Stimulated activated CD8-positive, alpha-beta memory T cell treated with anti-CD3 and anti-CD28 coated beads, Interleukin-15, amount 100 ng/mL, for 1 hour (primary cell): ENCODE measurements around the gene SMARCD1.
"Not testable (repeated sequence)": the region's sequence is repeated elsewhere in the genome, so short reads cannot be mapped to it uniquely, and the experiment has no call there.

Experiments
- DNase-seq: peaks from one replicate; pipeline ENCODE4 v3.0.0-alpha.2; 2020; ENCODE audit warnings: low read depth

Gene SMARCD1

DNA sequence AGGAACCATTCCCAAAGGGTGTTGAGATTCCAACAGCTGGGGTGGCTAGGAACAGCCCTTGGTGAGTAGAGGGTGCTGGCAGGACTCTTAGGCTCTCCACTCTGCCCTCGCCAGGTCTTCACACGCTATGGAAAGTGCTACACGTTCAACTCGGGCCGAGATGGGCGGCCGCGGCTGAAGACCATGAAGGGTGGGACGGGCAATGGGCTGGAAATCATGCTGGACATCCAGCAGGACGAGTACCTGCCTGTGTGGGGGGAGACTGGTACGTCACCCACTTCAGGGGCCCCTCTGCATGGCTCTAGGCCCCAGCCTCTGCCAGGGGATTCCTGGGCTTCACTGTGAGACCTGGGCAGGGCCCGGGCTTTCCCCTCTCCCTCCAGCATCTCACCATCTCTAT lies 8.0 kb upstream of the SMARCD1 start:
- DNase-seq, result no peak

DNA sequence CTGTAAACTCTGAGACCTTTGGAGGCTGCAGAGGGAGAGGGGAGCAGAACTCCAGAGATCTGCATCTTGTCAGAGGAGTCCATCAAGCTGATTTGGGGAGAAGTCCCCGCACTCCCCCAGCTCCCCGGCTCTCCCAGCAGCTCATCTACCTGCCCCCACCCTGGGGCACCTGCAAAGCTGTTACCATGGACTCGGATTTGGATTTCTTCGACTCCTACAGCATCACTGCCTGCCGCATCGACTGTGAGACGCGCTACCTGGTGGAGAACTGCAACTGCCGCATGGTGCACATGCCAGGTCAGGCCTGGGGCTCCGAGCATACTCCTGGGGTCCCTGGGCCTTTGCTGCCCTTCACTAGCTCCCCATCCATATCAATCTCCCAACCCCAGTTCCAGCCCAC lies 6.9 kb upstream of the SMARCD1 start:
- DNase-seq, result no peak

DNA sequence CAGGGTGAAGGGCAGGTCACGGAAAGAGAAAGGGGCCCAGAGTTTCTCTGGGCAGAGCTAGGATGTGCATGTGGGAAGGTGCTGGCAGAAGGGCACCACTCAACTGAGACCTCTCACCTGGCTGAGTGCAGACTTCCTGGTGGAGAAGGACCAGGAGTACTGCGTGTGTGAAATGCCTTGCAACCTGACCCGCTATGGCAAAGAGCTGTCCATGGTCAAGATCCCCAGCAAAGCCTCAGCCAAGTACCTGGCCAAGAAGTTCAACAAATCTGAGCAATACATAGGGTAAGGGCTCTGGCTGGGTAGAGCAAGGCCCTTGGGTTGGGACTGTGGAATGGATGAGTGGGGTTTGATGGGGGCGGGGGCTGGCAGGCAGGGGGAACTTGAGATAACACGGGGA lies 5.4 kb upstream of the SMARCD1 start:
- DNase-seq, result no peak

DNA sequence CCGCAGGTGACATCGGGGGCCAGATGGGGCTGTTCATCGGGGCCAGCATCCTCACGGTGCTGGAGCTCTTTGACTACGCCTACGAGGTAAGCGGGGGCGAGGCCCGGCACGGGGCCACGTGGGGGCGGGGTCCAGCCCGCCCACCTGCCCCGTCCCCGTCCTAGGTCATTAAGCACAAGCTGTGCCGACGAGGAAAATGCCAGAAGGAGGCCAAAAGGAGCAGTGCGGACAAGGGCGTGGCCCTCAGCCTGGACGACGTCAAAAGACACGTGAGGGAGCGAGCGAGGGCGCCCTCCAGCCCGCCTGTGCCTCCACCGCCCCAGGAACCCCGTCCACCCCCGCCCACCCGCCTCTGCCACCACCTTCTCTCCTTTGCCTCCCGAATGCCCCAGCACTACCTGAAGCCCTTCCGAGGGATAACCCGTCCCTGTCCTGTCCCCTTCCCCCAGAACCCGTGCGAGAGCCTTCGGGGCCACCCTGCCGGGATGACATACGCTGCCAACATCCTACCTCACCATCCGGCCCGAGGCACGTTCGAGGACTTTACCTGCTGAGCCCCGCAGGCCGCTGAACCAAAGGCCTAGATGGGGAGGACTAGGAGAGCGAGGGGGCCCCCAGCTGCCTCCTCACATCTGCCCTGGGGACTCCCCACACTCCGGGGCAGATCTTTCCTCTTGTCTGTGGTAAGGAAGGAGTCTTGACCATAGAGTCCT lies 3.9 kb upstream of the SMARCD1 start:
- DNase-seq, result no peak

DNA sequence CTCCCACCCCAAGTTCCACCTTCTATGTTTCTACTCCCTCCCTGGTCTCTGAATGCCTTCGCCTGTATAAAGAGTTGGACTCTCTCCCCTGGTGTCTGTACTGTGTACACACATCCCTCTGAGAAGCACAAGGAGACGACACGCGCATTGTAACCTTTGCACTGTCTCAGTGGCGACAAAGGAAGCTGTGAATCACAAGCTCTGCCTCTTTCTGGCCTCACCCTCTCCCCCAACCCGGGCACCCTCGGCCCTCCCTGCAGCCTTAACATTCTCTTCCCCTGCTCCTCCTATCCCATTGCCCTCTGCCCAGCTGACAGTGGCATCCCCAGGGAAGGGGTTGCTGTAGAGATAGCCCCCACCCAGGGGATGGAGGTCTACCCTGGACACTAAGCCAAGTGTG lies 2.5 kb upstream of the SMARCD1 start:
- DNase-seq, result no peak

DNA sequence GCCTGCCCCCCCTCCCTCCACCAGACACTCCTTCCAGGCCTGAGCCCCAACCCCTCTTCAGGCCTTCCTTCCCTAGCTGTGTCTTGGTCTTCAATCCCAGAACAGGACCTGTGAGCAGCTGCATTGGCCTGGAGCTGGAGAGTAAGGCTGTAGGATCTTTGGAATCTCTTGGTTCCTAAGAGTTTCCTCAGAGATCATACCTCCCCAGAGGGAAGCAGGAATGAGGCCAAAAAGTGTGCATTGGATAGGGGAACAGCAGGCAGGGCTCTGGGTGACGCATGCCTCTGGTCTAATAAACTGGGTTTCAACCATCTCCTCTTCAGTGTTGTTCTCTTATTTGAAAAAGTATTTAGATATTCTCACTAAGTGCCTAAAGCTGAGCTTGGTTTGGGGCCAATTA lies 1.8 kb upstream of the SMARCD1 start:
- no peak for DNase-seq

DNA sequence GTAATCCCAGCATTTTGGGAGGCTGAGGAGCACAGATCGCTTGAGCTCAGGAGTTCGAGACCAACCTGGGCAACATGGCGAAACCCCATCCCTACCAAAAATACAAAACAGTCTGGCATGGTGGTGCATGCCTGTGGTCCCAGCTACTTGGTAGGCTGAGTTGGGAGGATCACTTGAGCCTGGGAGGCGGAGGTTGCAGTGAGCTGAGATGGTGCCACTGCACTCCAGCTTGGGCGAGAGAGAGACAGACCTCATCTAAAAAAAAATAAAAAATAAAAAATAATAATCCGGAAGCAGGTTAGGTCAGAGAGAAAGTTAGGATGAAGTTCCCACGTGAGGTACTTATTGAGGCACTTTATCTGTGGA lies 750 bp upstream of the SMARCD1 start:
- not testable (repeated sequence) for DNase-seq

DNA sequence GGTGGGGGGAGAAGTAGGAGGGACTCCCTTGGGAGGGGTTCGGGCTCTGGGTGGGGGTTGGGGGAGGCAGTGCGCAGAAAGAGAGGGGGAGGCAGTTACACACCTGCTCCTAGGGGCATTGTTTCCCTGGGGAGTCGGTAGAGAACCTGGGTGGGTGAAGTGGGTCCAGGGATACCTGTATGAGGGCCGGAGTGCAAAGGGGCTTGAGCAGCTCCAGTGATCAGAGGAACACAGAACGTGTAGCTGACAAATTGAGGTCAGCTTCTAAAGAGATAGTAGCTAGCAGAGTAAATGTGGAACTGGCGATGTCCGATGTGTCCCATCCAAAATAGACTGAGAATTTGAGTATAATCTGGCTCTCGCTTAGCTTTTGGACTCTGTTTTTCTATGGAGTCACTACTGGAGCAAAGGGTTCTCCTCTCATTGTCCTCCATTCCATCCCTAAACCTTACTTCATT lies 502 bp downstream of the SMARCD1 start:
- DNase-seq, result no peak

DNA sequence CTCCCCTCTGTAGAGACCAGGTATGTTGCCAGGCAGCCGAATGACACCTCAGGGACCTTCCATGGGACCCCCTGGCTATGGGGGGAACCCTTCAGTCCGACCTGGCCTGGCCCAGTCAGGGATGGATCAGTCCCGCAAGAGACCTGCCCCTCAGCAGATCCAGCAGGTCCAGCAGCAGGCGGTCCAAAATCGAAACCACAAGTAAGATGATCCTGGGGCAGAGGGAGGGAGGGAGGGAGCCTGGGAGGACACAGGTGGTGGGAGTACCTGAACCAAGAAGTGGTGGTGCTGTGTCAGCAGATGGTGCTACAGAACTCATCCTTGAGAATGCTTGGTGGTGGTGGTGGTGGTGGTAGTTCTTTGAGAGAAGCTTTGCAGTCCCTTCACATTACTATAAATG lies 1.0 kb downstream of the SMARCD1 start:
- no peak for DNase-seq

DNA sequence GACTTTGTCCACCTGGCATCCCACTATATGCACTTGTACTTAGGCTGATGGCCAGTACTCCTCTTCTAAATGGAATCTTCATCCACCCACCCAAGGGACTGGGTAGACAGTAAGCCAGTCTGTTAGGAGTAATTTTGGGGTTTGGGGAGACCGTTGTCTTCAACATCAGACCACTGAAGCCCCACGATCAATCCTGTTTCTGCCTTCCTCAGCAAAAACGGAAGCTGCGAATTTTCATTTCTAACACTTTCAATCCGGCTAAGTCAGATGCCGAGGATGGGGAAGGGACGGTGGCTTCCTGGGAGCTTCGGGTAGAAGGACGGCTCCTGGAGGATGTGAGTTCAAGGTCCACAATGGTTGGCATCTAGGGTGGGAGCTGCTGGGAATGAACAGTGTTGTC lies 2.0 kb downstream of the SMARCD1 start:
- DNase-seq, result no peak

DNA sequence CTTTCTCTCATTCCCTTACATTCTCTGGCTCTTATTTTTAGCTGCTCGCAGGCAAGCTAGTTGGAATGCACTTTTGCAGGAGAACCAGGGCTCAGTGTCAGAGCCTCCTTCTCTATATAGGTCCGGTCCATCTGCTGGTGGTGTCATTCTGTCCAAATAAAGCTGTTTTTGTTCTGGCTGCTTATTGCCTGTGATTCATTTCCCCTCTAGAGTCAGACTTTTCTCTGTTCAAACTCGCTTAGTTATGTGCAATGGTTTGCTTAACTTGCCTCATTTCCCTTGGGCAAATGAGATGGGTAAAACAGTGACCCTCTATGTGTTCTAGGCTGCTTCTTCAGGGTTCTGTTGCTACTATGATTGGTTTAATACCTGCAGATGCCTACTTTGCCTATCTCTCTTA lies 2.9 kb downstream of the SMARCD1 start:
- no peak for DNase-seq

DNA sequence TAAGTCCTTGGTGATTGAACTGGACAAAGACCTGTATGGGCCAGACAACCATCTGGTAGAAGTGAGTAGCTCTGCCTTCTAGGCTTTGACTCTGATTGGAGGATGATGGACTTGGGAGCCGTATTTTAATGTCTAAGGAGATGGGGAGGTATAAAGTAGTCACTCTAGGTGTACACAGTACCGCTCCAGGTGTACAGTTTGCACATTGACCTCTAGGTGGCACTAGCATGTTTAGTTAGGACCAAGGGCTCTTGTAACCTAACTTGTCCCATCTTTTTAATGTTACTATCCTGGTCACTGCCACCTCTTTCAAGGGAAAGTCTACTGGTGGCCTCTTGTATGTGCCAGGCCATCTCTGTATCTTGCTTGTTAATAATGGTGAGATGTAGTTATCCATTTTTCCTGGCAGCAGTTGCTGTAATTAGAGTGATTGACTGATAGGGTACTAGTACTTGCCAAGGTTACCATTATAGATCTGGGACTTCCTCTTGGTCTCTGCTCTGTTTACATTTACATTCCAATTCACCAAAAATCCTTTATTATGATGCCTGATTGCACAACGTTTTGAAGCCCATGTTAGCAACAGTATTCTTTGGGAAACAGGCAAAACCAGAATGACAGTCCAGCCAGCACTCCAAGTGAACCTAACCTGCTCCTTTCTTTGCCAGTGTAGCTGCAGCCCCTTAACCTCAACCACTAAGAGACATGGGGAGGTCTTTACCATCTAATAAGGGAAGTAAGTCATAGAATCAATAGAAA lies 3.6 kb downstream of the SMARCD1 start:
- DNase-seq, result no peak

DNA sequence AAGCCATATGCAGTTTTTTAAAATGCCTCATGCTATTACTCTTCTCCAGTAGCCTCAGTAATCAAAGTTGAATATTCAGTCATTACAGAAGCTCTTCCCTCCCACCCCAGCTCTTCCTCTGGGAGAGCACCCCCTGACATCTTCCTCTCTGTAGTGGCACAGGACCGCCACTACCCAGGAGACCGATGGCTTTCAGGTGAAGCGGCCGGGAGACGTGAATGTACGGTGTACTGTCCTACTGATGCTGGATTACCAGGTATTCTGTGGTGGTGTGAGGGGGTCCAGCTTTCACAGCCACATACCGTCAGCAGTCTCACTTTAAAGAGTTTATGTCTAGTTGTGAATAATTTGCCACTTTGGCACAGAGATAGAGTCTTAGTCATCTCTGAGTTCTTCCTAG lies 4.6 kb downstream of the SMARCD1 start:
- DNase-seq, result no peak

DNA sequence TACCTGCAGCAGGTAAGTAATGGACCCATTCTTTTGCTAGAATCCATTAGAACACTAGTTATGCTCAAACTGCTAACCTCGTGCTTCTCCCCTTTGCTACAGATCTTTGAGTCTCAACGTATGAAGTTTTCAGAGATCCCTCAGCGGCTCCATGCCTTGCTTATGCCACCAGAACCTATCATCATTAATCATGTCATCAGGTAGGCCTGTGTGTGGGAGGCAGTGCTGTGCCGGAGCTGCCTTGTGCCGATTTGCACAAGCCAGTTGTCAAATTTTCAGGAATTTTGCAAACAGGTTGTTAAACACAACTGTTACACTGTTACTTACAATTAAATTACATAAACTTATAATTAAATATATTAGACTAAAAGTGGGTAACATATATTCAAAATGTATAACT lies 5.2 kb downstream of the SMARCD1 start:
- DNase-seq, result no peak

DNA sequence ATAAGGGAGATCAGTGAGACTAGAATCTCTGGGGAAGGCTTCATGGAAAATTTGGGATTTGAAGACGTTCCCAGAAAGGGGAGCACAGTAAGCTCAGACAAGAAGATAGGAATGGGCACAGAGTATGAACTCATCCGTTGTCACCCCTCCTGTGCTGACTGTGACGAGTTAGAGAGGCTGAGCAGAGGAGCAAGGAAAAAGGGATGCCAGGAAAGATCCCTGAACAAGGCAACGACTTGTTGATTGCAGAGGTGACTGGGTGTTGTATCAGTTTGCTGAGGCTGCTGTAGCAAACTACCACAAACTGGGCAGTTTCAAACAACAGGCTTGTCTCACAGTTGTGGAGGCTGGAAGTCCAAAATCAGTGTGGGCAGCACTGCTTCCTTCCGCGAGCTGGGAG lies 12.8 kb downstream of the SMARCD1 start:
- DNase-seq, result no peak

DNA sequence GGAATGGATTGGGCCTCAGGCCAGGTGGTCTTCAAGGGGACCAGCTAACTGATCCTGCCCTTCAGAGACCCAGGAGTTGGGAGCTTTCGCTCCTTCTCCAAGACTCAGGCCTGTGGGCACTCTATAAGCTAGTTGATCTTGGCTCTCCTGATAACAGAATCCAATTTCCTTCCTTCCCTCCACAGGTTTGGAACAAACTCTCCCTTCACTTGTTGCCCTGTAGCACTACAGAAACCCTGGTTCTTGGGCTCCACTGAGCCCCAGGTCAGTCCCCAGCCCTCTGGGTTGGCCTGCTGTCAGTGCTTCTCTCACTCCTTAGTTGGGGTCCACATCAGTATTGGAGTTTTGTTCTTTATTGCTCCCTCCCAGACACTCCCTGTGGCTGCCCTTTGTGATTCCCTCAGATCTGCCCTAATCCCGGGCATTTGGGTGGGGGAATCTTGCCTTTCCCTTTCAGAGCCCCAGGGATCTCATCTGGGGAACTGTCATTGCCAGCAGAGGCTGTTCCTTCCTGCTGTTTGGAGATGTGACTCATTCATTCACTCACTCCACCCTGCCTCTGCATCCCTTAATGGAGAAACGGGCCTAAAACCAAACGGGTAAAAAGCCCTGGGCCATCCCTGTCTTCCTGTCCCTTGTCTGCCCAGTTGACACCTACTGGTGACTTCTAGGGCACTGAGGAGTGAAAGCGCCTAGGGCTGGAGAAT lies 14.3 kb downstream of the SMARCD1 start:
- no peak for DNase-seq

DNA sequence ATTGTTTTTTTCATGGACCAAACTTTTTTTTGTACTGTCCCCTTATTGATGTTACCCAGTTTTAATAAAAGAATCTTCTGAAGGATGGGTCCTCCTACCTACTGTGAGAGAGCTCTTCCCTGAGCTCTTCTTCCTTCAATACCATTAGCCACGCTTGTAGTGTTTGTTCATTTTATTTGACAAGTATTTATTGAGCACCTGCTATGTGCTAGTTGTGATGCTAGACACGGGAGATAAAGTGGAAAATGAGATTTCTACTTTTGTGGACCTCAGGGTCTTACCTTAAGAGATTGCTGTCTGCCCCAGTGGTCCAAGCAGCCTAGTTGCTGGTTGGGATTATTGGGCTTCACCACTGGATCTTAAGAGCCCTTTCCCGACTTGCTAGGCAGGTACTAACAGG lies 15.4 kb downstream of the SMARCD1 start:
- no peak for DNase-seq

DNA sequence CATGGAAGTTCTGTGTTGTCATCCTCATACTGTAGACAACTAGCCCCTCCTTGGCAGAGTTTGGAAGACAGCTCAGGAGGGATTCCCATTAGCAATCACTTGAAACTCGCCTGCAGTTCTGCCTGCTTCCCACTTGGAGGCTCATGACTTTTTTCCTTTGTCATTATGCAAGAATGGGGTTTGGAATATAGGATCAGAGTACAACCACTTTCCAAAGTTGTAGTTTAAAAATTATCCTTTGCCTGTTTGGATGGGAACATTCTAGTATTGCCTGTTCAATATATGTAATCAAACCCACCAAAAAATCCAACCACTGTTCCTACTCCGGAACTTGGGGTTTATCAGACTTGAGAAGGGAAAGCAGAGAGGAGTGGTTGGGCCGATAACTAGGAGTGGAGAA lies 16.5 kb downstream of the SMARCD1 start:
- DNase-seq, result no peak

DNA sequence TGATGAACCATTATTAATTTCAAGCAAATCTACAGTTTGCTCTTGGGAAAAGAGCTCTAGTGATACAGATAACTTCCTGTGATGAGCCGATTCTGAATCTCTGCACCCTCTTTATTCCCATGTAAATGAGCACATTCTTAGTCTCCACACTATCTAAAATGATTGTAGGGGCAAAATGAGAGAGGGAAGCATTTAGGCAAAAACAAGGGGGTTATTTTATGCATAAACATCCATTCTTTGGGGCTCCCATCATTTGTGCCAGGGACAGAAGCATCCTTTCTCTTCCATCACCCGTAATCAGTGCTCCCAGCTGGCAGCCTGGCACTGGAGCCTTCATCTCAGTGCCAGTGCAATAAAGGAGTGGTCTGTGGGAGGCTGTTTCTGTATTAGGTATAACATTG lies 17.0 kb downstream of the SMARCD1 start:
- no peak for DNase-seq

DNA sequence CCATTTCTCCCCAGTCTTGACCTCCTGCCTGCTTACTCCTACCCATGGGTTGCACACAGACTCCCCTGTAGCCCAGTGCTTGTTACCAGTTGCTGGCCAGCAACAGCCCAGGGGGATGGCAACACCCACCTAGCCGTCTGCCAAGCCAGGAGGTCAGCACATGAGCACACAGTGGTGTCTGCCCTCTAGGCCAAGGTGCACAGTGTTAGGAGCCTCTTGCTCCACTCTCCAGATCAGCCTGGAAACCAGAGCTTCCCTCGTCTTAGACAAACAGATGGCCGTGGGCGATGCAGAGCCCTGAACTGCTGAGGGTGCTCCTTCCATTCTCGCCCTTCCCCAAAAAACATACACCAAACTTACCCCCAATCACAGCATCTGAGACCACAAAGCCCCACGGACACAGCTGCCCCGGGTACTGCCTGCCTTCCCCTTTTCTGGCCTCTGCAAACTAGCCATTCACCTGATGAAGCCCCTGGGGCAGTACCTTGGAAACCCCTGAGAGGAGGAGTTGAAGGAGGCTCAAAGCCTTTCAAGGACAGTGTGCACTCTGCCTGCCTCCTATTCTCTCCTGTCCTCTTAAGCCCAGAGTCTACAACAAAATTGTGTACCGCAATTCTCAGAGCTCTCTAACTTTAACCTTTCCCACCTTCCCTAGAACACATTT lies 17.6 kb downstream of the SMARCD1 start:
- no peak for DNase-seq

DNA sequence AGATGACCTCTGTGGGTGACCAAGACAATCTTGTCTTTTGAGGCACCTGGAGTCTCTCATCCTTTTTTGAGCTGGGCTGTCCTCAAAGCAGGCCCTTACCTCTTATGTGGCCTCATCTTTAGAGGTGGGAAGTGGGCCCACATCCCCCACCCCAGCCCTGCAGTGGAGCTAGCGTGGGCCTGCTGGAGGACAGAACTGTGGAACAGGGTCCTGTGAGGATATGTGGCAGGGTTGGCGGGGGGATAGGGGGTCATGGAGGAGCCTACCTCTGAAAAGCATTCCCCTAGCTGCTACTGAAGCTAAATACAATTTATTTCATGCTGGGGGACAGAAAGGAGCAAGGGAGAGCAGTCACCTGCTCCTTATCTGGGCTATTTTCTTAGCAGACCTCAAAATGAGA lies 18.2 kb downstream of the SMARCD1 start:
- no peak for DNase-seq

DNA sequence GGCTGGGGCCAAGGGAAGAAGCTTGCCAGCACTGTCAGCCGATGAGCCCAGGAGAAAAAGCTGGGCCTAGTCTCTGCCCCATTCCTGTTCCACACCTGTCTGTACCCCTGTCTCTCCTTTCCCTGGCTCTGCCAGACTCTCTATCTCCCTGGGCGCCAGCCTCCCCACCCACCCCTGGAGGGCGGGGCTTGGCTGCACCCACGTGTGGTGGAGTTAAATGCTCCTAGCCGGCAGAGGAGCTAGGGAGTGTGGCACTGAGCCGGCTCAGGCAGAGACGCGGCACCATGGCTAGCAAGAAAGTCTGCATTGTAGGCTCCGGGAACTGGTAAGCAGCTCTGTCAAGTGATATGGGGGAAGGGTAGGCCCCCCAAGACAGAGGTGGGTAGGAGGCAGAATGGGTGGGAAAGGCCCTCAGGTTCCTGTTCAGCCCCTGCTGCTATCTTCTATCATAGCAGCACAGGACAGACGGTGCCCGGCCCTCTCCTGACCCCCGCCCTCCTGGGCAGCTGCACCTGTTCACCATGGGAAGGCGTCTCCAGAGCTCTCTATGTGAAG lies 18.7 kb downstream of the SMARCD1 start, which contains the start of gene GPD1:
GPD1 (plus strand) TSS at position 242 of the 555 bp plus-strand sequence; CDS start at position 285, 43 bp downstream.
- no peak for DNase-seq
